Naive thymus-derived CD4-positive, alpha-beta T cell (primary cell): Measurements from ENCODE around the gene NEK8. TPM values are rescaled to one million over a fixed set of nuclear protein-coding genes. Genes with fewer than 3 reads are reported as not detected.

ENCODE experiments used
- ATAC-seq: fragments of 150-1000 bp; cut with Tn5 transposase; 2 replicates; pipeline ENCODE4 v1.10.0; 2021; ENCODE audit warnings: mild to moderate bottlenecking, moderate library complexity
- CTCF ChIA-PET: fragments of 350-600 bp; sonication (Branson Sonifier 250); formaldehyde crosslinking; loops from one replicate; lab custom pipeline; 2021; ENCODE audit warnings: antibody characterized with exemption; lab: Charles Lee
- POLR2A ChIA-PET: fragments of 350-600 bp; sonication (Branson Sonifier 250); formaldehyde crosslinking; loops from one replicate; lab custom pipeline; 2021; ENCODE audit warnings: antibody characterized with exemption, inconsistent platforms; lab: Charles Lee
- DNase-seq, 9 donors: peaks; one replicate each; pipeline versions ENCODE4 v3.0.0 to v3.0.0-alpha.2; 2020 to 2022; ENCODE audit warnings: mixed read lengths in 1 of 9
- H3K27ac ChIP-seq: one replicate; pipeline ENCODE4 v1.7.0; 2013; ENCODE audit warnings: mild to moderate bottlenecking, low read depth, low read length, moderate library complexity
- H3K27me3 ChIP-seq, 2 donors: one replicate each; pipeline ENCODE4 v1.7.0; 2013; ENCODE audit warnings: low read length in 2 of 2, mild to moderate bottlenecking in 2 of 2, moderate library complexity in 2 of 2; ENCODE audit not compliant: control insufficient read depth in 2 of 2, insufficient read depth in 2 of 2
- H3K36me3 ChIP-seq, 3 experiments: 1 replicate in 2 of 3; 2 replicates in 1 of 3; pipeline ENCODE4 v1.7.0; 2013; ENCODE audit warnings: low read length in 3 of 3, mild to moderate bottlenecking in 3 of 3, moderate library complexity in 1 of 3; ENCODE audit not compliant: insufficient read depth in 3 of 3, control insufficient read depth in 2 of 3
- H3K4me1 ChIP-seq, 2 donors: one replicate each; pipeline ENCODE4 v1.7.0; 2013; ENCODE audit warnings: low read length in 2 of 2, mild to moderate bottlenecking in 2 of 2, moderate library complexity in 1 of 2; ENCODE audit not compliant: control insufficient read depth in 2 of 2, insufficient read depth in 2 of 2
- H3K4me3 ChIP-seq: 2 replicates; pipeline ENCODE4 v1.7.0; 2013; ENCODE audit warnings: mild to moderate bottlenecking, low read length
- H3K9me3 ChIP-seq, 3 experiments: 1 replicate in 2 of 3; 2 replicates in 1 of 3; pipeline ENCODE4 v1.7.0; 2013; ENCODE audit warnings: low read length in 3 of 3; ENCODE audit not compliant: control insufficient read depth in 2 of 3
- H3K27ac Mint-ChIP-seq, 9 donors: one replicate each; pipeline ENCODE4 v1.8.0; 2020 to 2022; ENCODE audit warnings: mixed read lengths in 9 of 9, mild to moderate bottlenecking in 8 of 9, moderate library complexity in 5 of 9, inconsistent platforms in 2 of 9
- H3K27me3 Mint-ChIP-seq, 5 donors: one replicate each; pipeline ENCODE4 v1.8.0; 2021 to 2022; ENCODE audit warnings: mixed read lengths in 5 of 5, mild to moderate bottlenecking in 1 of 5
- H3K36me3 Mint-ChIP-seq, 5 donors: one replicate each; pipeline ENCODE4 v1.8.0; 2020 to 2022; ENCODE audit warnings: mixed read lengths in 5 of 5, mild to moderate bottlenecking in 3 of 5, inconsistent platforms in 1 of 5
- H3K4me1 Mint-ChIP-seq, 7 donors: one replicate each; pipeline ENCODE4 v1.8.0; 2020 to 2022; ENCODE audit warnings: mixed read lengths in 7 of 7, mild to moderate bottlenecking in 3 of 7, inconsistent platforms in 1 of 7
- H3K4me3 Mint-ChIP-seq, 10 donors: one replicate each; pipeline ENCODE4 v1.8.0; 2020 to 2022; ENCODE audit warnings: mild to moderate bottlenecking in 10 of 10, mixed read lengths in 10 of 10, moderate library complexity in 6 of 10, inconsistent platforms in 2 of 10
- H3K9me3 Mint-ChIP-seq, 11 donors: one replicate each; pipeline ENCODE4 v1.8.0; 2020 to 2022; ENCODE audit warnings: mixed read lengths in 11 of 11, mild to moderate bottlenecking in 4 of 11, inconsistent platforms in 1 of 11, moderate library complexity in 1 of 11
- intact Hi-C, 2 donors: fragments of 100-400 bp; cut with micrococcal nuclease; formaldehyde crosslinking; loops; one replicate each; pipeline ENCODE4 v1.15.1; 2023
- polyA plus RNA-seq, 2 donors: library from polyadenylated mRNA; unstranded; fragments of 300-500 nt; fragmentation: Illumina TruSeq; gene quantifications; one replicate each; pipeline ENCODE4 v1.2.3, GENCODE V29; 2021
- total RNA-seq, 6 experiments: library from RNA in 5 of 6; stranded (reverse) in 5 of 6; gene quantifications; 1 replicate in 5 of 6; 2 replicates in 1 of 6; pipeline ENCODE4 v1.2.3 and lab custom pipeline; 2021 to 2026

NEK8 gene
- total and polyA plus RNA-seq, 7 experiments from 2014 or later, result 3.3 to 12.8 (median 9.5) TPM

GRCh38 chr17:28706471-28707338, 21.9 kb upstream of the NEK8 start:
- DNase-seq (no peak), ATAC-seq (no peak)
- Mint-ChIP-seq H3K4me1 (peaks cover 5 to 14% (median 9%) of the 10 kb centered on the region in 7 donors), H3K27me3 (no peaks in the 10 kb centered on the region), H3K36me3 (peaks cover 6 to 14% (median 9%) of the 10 kb centered on the region in 5 donors), H3K4me3 (no peak overlapping the region), H3K27ac (peak overlapping the region in 6 of 9 donors; percentile 34 to 65 (median 59)), H3K9me3 (no peaks in the 10 kb centered on the region)
- H3K27me3 ChIP-seq, result no peaks in the 10 kb centered on the region
- H3K4me3 ChIP-seq, result no peak overlapping the region
- intact Hi-C loops, result no loop called here
- peaks cover 2 to 3% of the 10 kb centered on the region in 2 donors for H3K4me1 ChIP-seq
- H3K9me3 ChIP-seq, result no peaks in the 10 kb centered on the region
- no peak overlapping the region for H3K27ac ChIP-seq
- peaks cover 0 to 36% (median 0%) of the 10 kb centered on the region in 3 experiments for H3K36me3 ChIP-seq
- POLR2A ChIA-PET, result interaction anchor here (0.7 to 2.3 kb wide), 3 partner anchors 13 to 44 kb away, joined by 3 to 8 read pairs (median 4); partner anchors contain the start of gene RPL23A
- CTCF ChIA-PET, result interaction anchor here (1.6 kb wide), 1 partner anchor 57 kb away, joined by 4 read pairs; no protein-coding TSS in a partner anchor

GRCh38 chr17:28707339-28707720, 21.3 kb upstream of the NEK8 start:
- Histone ChIP-seq H3K27me3 (no peaks in the 10 kb centered on the region), H3K4me3 (no peak overlapping the region), H3K27ac (no peak overlapping the region), H3K36me3 (peaks cover 0 to 30% (median 0%) of the 10 kb centered on the region in 3 experiments), H3K9me3 (no peaks in the 10 kb centered on the region), H3K4me1 (peaks cover 8 to 9% of the 10 kb centered on the region in 2 donors)
- Mint-ChIP-seq H3K4me3 (no peak overlapping the region), H3K36me3 (peaks cover 4 to 10% (median 6%) of the 10 kb centered on the region in 5 donors), H3K4me1 (peaks cover 7 to 20% (median 14%) of the 10 kb centered on the region in 7 donors), H3K27me3 (no peaks in the 10 kb centered on the region), H3K9me3 (no peaks in the 10 kb centered on the region), H3K27ac (peak overlapping the region in 5 of 9 donors; percentile 15 to 65 (median 56))
- DNase-seq (no peak), ATAC-seq (no peak)
- ChIA-PET CTCF (no interaction called here), POLR2A (interaction anchor here (0.7 to 1.1 kb wide), 2 partner anchors 13 to 44 kb away, joined by 3 to 4 read pairs; partner anchors contain the start of gene RPL23A)
- intact Hi-C loops, result no loop called here

GRCh38 chr17:28710861-28711722, 17.5 kb upstream of the NEK8 start:
- CTCF ChIA-PET, result interaction anchor here (1.0 to 2.3 kb wide), 3 partner anchors 8 to 24 kb away, joined by 3 to 15 read pairs (median 3); partner anchors contain the start of genes RPL23A and TLCD1
- peak overlapping the region; percentile 83 for H3K27ac ChIP-seq
- Mint-ChIP-seq H3K36me3 (peaks cover 0 to 3% (median 0%) of the 10 kb centered on the region in 5 donors), H3K4me3 (peak overlapping the region; percentile 76 to 94 (median 92)), H3K4me1 (peaks cover 12 to 29% (median 19%) of the 10 kb centered on the region in 7 donors), H3K27me3 (peaks cover 0 to 14% (median 6%) of the 10 kb centered on the region in 5 donors), H3K27ac (peak overlapping the region; percentile 85 to 98 (median 93)), H3K9me3 (no peaks in the 10 kb centered on the region)
- H3K4me3 ChIP-seq, result peak overlapping the region; percentile 95
- ATAC-seq (peak; percentile 95), DNase-seq (peak; percentile 71 to 97 (median 85))
- H3K27me3 ChIP-seq, result no peaks in the 10 kb centered on the region
- POLR2A ChIA-PET, result interaction anchor here (0.6 to 5.2 kb wide), 19 partner anchors 9 to 430 kb away, joined by 3 to 59 read pairs (median 5); partner anchors contain the start of genes ALDOC, BLTP2, NEK8 and PHF12
- no peaks in the 10 kb centered on the region for H3K9me3 ChIP-seq
- intact Hi-C loops, result loop anchor here (1.0 to 5.0 kb wide), 9 partner anchors 8 to 159 kb away; partner anchors contain the start of genes RPL23A (in 2 of the 2), SPAG5 (in 2 of the 2), SUPT6H (in 2 of the 2) and BLTP2 (in 1 of the 2)
- peaks cover 9 to 12% of the 10 kb centered on the region in 2 donors for H3K4me1 ChIP-seq
- no peaks in the 10 kb centered on the region for H3K36me3 ChIP-seq

GRCh38 chr17:28711723-28712031, 16.9 kb upstream of the NEK8 start, which contains the start of gene PROCA1:
Gene PROCA1, minus strand, starts transcription at chr17:28711888. Its CDS starts 228 bp downstream, at chr17:28711660.
- peak within 1 kb of the TSS; percentile 95 for H3K4me3 ChIP-seq
- CTCF ChIA-PET, result interaction anchor here (0.9 to 2.3 kb wide), 3 partner anchors 15 to 52 kb away, joined by 3 to 15 read pairs (median 3); partner anchors contain the start of gene TLCD1
- Mint-ChIP-seq H3K27me3 (peaks cover 0 to 14% (median 6%) of the 10 kb centered on the region in 5 donors), H3K27ac (peak within 1 kb of the TSS; percentile 85 to 98 (median 93)), H3K36me3 (peaks cover 0 to 3% (median 0%) of the 10 kb centered on the region in 5 donors), H3K9me3 (no peaks in the 10 kb centered on the region), H3K4me1 (peaks cover 12 to 33% (median 19%) of the 10 kb centered on the region in 7 donors), H3K4me3 (peak within 1 kb of the TSS; percentile 76 to 94 (median 92))
- H3K9me3 ChIP-seq, result no peaks in the 10 kb centered on the region
- POLR2A ChIA-PET, result interaction anchor here (0.6 to 5.2 kb wide), 19 partner anchors 9 to 240 kb away, joined by 3 to 59 read pairs (median 5); partner anchors contain the start of genes ALDOC, BLTP2, NEK8 and PHF12
- peaks cover 9 to 12% of the 10 kb centered on the region in 2 donors for H3K4me1 ChIP-seq
- DNase-seq (peak in 2 of 9 donors; percentile 42 to 50), ATAC-seq (peak; percentile 46)
- peak within 1 kb of the TSS; percentile 83 for H3K27ac ChIP-seq
- no peaks in the 10 kb centered on the region for H3K36me3 ChIP-seq
- no peaks in the 10 kb centered on the region for H3K27me3 ChIP-seq
- intact Hi-C loops, result loop anchor here (1.0 to 5.0 kb wide), 8 partner anchors 8 to 159 kb away; partner anchors contain the start of genes RPL23A (in 2 of the 2), SUPT6H (in 2 of the 2), BLTP2 (in 1 of the 2) and SDF2 (in 1 of the 2)

- CTCF ChIA-PET, result interaction anchor here (0.9 to 2.3 kb wide), 4 partner anchors 15 to 51 kb away, joined by 3 to 15 read pairs (median 4); partner anchors contain the start of gene TLCD1
- no peaks in the 10 kb centered on the region for H3K36me3 ChIP-seq
- peak overlapping the region; percentile 83 for H3K27ac ChIP-seq
- H3K4me3 ChIP-seq, result peak overlapping the region; percentile 95
- H3K9me3 ChIP-seq, result no peaks in the 10 kb centered on the region
- peaks cover 9 to 12% of the 10 kb centered on the region in 2 donors for H3K4me1 ChIP-seq
- peak overlapping the region; percentile 85 to 98 (median 93) for H3K27ac Mint-ChIP-seq
- H3K27me3 Mint-ChIP-seq, result peaks cover 0 to 14% (median 6%) of the 10 kb centered on the region in 5 donors
- ATAC-seq (peak; percentile 53), DNase-seq (peak in 8 of 9 donors; percentile 38 to 75 (median 46))
- POLR2A ChIA-PET, result interaction anchor here (0.9 to 5.2 kb wide), 15 partner anchors 8 to 240 kb away, joined by 3 to 59 read pairs (median 6); partner anchors contain the start of genes ALDOC, BLTP2, NEK8 and PHF12
- peaks cover 0 to 3% (median 0%) of the 10 kb centered on the region in 5 donors for H3K36me3 Mint-ChIP-seq
- peaks cover 12 to 33% (median 19%) of the 10 kb centered on the region in 7 donors for H3K4me1 Mint-ChIP-seq
- H3K4me3 Mint-ChIP-seq, result peak overlapping the region; percentile 76 to 94 (median 90)
- intact Hi-C loops, result loop anchor here in 1 of 2 donors (5.0 kb wide), 2 partner anchors 50 to 115 kb away; partner anchors contain the start of genes SDF2, SPAG5 and SUPT6H
- H3K27me3 ChIP-seq, result no peaks in the 10 kb centered on the region
- H3K9me3 Mint-ChIP-seq, result no peaks in the 10 kb centered on the region
These were observed 16.4 kb upstream of the NEK8 start for GRCh38 chr17:28712032-28712704.
